SJCRH30 (cell line): Measurements from ENCODE around the gene FAM98C. TPM values are rescaled to one million over a fixed set of nuclear protein-coding genes. Genes with fewer than 3 reads are reported as not detected.

Experiments used
- DNase-seq, 2 experiments: peaks; one replicate each; pipeline ENCODE4 v3.0.0-alpha.2; 2015 to 2020
- H3K27ac ChIP-seq: fragments of 250-450 bp; sonication (Bioruptor Pico); 2 replicates; pipeline ENCODE4 v1.5.1; 2020; ENCODE audit warnings: mild to moderate bottlenecking, moderate library complexity
- H3K27me3 ChIP-seq: fragments of 250-450 bp; sonication (Bioruptor Pico); 2 replicates; pipeline ENCODE4 v1.5.1; 2020; ENCODE audit warnings: mild to moderate bottlenecking, moderate library complexity
- H3K36me3 ChIP-seq: fragments of 250-450 bp; sonication (Bioruptor Pico); 2 replicates; pipeline ENCODE4 v1.5.1; 2020; ENCODE audit warnings: mild to moderate bottlenecking, moderate library complexity
- H3K4me1 ChIP-seq: fragments of 250-450 bp; sonication (Bioruptor Pico); 2 replicates; pipeline ENCODE4 v1.5.1; 2020; ENCODE audit warnings: mild to moderate bottlenecking, moderate library complexity
- H3K4me3 ChIP-seq: fragments of 250-450 bp; sonication (Bioruptor Pico); 2 replicates; pipeline ENCODE4 v1.5.1; 2020; ENCODE audit warnings: mild to moderate bottlenecking, moderate library complexity
- H3K9me3 ChIP-seq: fragments of 250-450 bp; sonication (Bioruptor Pico); replicated peaks from 2 replicates; pipeline ENCODE4 v1.5.1; 2020; ENCODE audit warnings: mild to moderate bottlenecking, moderate library complexity
- total RNA-seq: library from RNA; depleted of rRNA; stranded (reverse); fragments of >200 nt; shearing (Covaris generic); gene quantifications from 2 replicates; pipeline ENCODE4 v1.2.3, GENCODE V29; 2014

Gene FAM98C
- total RNA-seq, 1 experiment from 2014 or later: 4.6 TPM

DNA sequence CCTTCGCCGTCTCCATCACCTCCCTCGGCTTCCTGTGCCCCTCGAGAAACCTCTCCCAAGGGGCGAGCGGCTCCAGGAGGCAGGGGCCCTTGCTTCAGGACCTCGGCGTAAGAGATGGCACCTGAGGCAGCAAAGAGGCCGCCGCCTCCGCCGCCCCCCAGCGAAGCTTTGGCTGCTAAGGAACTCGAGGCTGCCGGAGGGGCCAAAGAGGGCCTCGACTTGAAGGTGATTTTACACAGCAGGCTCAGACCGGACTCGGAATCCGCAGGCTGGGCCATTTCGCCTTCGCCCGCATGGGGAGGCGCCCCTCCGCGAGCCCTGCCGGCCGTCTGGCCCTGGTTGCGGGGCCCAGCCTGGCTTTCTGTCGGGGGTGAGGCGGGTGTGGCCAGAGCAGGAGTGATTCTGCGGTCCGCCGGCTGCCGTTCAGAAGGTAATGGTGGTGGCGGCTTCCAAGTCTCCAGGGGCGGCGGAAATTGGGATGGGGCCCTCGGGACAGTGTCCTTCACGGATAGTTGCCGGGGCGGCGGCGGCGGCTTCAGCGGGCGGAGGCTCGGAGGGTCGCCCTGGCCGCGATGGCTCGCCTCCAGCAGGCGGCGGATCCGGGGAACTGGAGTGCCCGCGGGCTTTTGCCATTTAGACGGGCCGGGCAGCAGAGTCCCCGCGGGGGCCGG lies 16.5 kb upstream of the FAM98C start:
- Histone ChIP-seq H3K4me1 (no peaks in the 10 kb centered on the region), H3K27me3 (no peaks in the 10 kb centered on the region), H3K36me3 (peaks cover 39% of the 10 kb centered on the region), H3K9me3 (no peaks in the 10 kb centered on the region), H3K4me3 (no peak overlapping the region), H3K27ac (no peak overlapping the region)
- DNase-seq: no peak

- no peaks in the 10 kb centered on the region for H3K27me3 ChIP-seq
- no peaks in the 10 kb centered on the region for H3K4me1 ChIP-seq
- H3K27ac ChIP-seq: no peak overlapping the region
- H3K4me3 ChIP-seq: peak overlapping the region; percentile 62
- DNase-seq: no peak
- H3K36me3 ChIP-seq: peaks cover 33% of the 10 kb centered on the region
- no peaks in the 10 kb centered on the region for H3K9me3 ChIP-seq
Observed at GRCh38 chr19:38386971-38387549, 15.8 kb upstream of the FAM98C start.

- H3K4me1 ChIP-seq: no peaks in the 10 kb centered on the region
- peaks cover 28% of the 10 kb centered on the region for H3K36me3 ChIP-seq
- H3K9me3 ChIP-seq: no peaks in the 10 kb centered on the region
- peak within 1 kb of the TSS; percentile 62 for H3K4me3 ChIP-seq
- H3K27ac ChIP-seq: peak within 1 kb of the TSS; percentile 30; the same call in 1 of the 2 replicates
- no peaks in the 10 kb centered on the region for H3K27me3 ChIP-seq
- DNase-seq: peak; percentile 97 to 98
Observed at GRCh38 chr19:38387550-38388348, 15.1 kb upstream of the FAM98C start, which contains the start of gene GGN. TSS of gene GGN (minus strand) at chr19:38388034. CDS start at chr19:38387261, 773 bp downstream.

- Histone ChIP-seq H3K4me3 (peak within 1 kb of the TSS; percentile 62), H3K36me3 (peaks cover 20% of the 10 kb centered on the region), H3K27ac (peak within 1 kb of the TSS; percentile 30; the same call in 1 of the 2 replicates), H3K27me3 (no peaks in the 10 kb centered on the region), H3K9me3 (no peaks in the 10 kb centered on the region), H3K4me1 (no peaks in the 10 kb centered on the region)
- DNase-seq: no peak
Observed at GRCh38 chr19:38388349-38389100, 14.4 kb upstream of the FAM98C start, which contains the start of gene SPRED3. TSS of gene SPRED3 (plus strand) at chr19:38388697. CDS start at chr19:38390303, 1,606 bp downstream.

- Histone ChIP-seq H3K27me3 (no peaks in the 10 kb centered on the region), H3K9me3 (no peaks in the 10 kb centered on the region), H3K4me1 (no peaks in the 10 kb centered on the region), H3K36me3 (peaks cover 14% of the 10 kb centered on the region), H3K27ac (peak overlapping the region; percentile 30; the same call in 1 of the 2 replicates), H3K4me3 (peak overlapping the region; percentile 62)
- DNase-seq: peak; percentile 53 to 66
Observed at GRCh38 chr19:38389101-38389925, 13.6 kb upstream of the FAM98C start.

GRCh38 chr19:38389957-38390924 lies 12.7 kb upstream of the FAM98C start:
- Histone ChIP-seq H3K36me3 (peaks cover 4% of the 10 kb centered on the region), H3K4me1 (no peaks in the 10 kb centered on the region), H3K27ac (no peak overlapping the region), H3K9me3 (no peaks in the 10 kb centered on the region), H3K4me3 (no peak overlapping the region), H3K27me3 (no peaks in the 10 kb centered on the region)
- no peak for DNase-seq

- H3K4me3 ChIP-seq: no peak overlapping the region
- no peak for DNase-seq
- H3K9me3 ChIP-seq: no peaks in the 10 kb centered on the region
- H3K4me1 ChIP-seq: no peaks in the 10 kb centered on the region
- H3K36me3 ChIP-seq: no peaks in the 10 kb centered on the region; the same call in 1 of the 2 replicates
- no peak overlapping the region for H3K27ac ChIP-seq
- no peaks in the 10 kb centered on the region for H3K27me3 ChIP-seq
Observed at GRCh38 chr19:38391911-38392464, 10.9 kb upstream of the FAM98C start.

- no peak for DNase-seq
- no peak overlapping the region for H3K27ac ChIP-seq
- H3K9me3 ChIP-seq: no peaks in the 10 kb centered on the region
- H3K4me3 ChIP-seq: no peak overlapping the region
- H3K27me3 ChIP-seq: no peaks in the 10 kb centered on the region
- no peaks in the 10 kb centered on the region for H3K4me1 ChIP-seq
- H3K36me3 ChIP-seq: no peaks in the 10 kb centered on the region; the same call in 1 of the 2 replicates
Observed at GRCh38 chr19:38392707-38393308, 10.1 kb upstream of the FAM98C start.

GRCh38 chr19:38394488-38394887 lies 8.4 kb upstream of the FAM98C start:
- H3K27ac ChIP-seq: no peak overlapping the region
- DNase-seq: no peak
- H3K9me3 ChIP-seq: no peaks in the 10 kb centered on the region
- H3K4me3 ChIP-seq: no peak overlapping the region
- H3K4me1 ChIP-seq: no peaks in the 10 kb centered on the region
- H3K27me3 ChIP-seq: no peaks in the 10 kb centered on the region
- no peaks in the 10 kb centered on the region; the same call in 1 of the 2 replicates for H3K36me3 ChIP-seq

DNA sequence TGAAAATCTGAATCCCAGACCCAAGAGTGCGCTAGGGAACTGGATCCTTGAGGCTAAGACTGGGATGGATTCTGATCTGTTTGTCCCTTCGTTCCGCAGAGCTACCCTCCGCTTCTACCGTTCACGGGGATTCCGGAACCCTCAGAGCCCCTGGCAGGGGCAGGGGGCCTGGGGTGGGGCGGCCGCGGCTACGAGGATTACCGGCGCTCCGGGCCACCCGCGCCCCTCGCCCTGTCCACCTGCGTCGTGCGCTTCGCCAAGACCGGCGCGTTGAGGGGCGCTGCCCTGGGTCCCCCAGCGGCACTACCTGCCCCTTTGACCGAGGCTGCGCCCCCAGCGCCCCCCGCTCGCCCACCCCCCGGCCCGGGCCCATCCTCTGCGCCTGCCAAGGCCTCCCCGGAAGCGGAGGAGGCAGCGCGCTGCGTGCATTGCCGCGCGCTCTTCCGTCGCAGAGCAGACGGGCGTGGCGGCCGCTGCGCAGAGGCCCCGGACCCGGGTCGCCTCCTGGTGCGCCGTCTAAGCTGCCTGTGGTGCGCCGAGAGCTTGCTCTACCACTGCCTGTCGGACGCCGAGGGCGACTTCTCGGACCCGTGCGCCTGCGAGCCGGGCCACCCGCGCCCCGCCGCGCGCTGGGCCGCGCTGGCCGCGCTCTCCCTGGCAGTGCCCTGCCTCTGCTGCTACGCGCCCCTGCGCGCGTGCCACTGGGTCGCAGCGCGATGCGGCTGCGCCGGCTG lies 7.3 kb upstream of the FAM98C start:
- no peaks in the 10 kb centered on the region for H3K27me3 ChIP-seq
- no peaks in the 10 kb centered on the region for H3K9me3 ChIP-seq
- H3K4me1 ChIP-seq: no peaks in the 10 kb centered on the region
- DNase-seq: no peak
- no peak overlapping the region for H3K27ac ChIP-seq
- no peak overlapping the region for H3K4me3 ChIP-seq
- no peaks in the 10 kb centered on the region; the same call in 1 of the 2 replicates for H3K36me3 ChIP-seq

- no peaks in the 10 kb centered on the region for H3K4me1 ChIP-seq
- H3K27ac ChIP-seq: no peak overlapping the region
- H3K36me3 ChIP-seq: no peaks in the 10 kb centered on the region
- DNase-seq: no peak
- no peaks in the 10 kb centered on the region for H3K27me3 ChIP-seq
- H3K9me3 ChIP-seq: no peaks in the 10 kb centered on the region
- H3K4me3 ChIP-seq: no peak overlapping the region
Observed at GRCh38 chr19:38399081-38399480, 3.8 kb upstream of the FAM98C start.

- Histone ChIP-seq H3K4me1 (no peaks in the 10 kb centered on the region), H3K36me3 (no peaks in the 10 kb centered on the region), H3K9me3 (no peaks in the 10 kb centered on the region), H3K4me3 (no peak overlapping the region), H3K27ac (no peak overlapping the region), H3K27me3 (no peaks in the 10 kb centered on the region)
- no peak for DNase-seq
Observed at GRCh38 chr19:38399537-38399936, 3.4 kb upstream of the FAM98C start.
